WTC11 (cell line): ENCODE results near the gene FAM50B. TPM values are rescaled to one million over a fixed set of nuclear protein-coding genes. Genes with fewer than 3 reads are reported as not detected.

Experiments
- ATAC-seq: fragments of 200-7000 bp; cut with Tn5 transposase; 2 replicates; pipeline ENCODE4 v1.10.0; 2021; ENCODE audit warnings: mild to moderate bottlenecking, moderate library complexity
- CTCF ChIA-PET: fragments of 300-600 bp; sonication (Branson Sonifier 250); formaldehyde crosslinking; loops from one replicate; lab custom pipeline; 2021; ENCODE audit warnings: antibody characterized with exemption; lab: Charles Lee
- POLR2A ChIA-PET: fragments of 350-600 bp; sonication (Branson Sonifier 250); formaldehyde crosslinking; loops from one replicate; lab custom pipeline; 2021; ENCODE audit warnings: antibody characterized with exemption; lab: Charles Lee
- DNase-seq: peaks from one replicate; pipeline ENCODE4 v3.0.0; 2021; ENCODE audit warnings: low spot score
- H3K27ac Mint-ChIP-seq: 2 replicates; pipeline ENCODE4 v1.8.0; 2021; ENCODE audit warnings: mixed read lengths
- H3K27me3 Mint-ChIP-seq: 2 replicates; pipeline ENCODE4 v1.8.0; 2021; ENCODE audit warnings: low read depth, mild to moderate bottlenecking, moderate library complexity, mixed read lengths
- H3K36me3 Mint-ChIP-seq: 2 replicates; pipeline ENCODE4 v1.8.0; 2021; ENCODE audit warnings: mixed read lengths
- H3K4me1 Mint-ChIP-seq: 2 replicates; pipeline ENCODE4 v1.8.0; 2022; ENCODE audit warnings: mixed read lengths
- H3K4me3 Mint-ChIP-seq: 2 replicates; pipeline ENCODE4 v1.8.0; 2021; ENCODE audit warnings: mild to moderate bottlenecking, moderate library complexity, mixed read lengths
- H3K9me3 Mint-ChIP-seq: 2 replicates; pipeline ENCODE4 v1.8.0; 2021; ENCODE audit warnings: mixed read lengths
- ESRRA ChIP-seq: sonication (generic); formaldehyde crosslinking; IDR thresholded peaks from 2 replicates; pipeline ENCODE4 v1.8.1; 2022; ENCODE audit warnings: mild to moderate bottlenecking, missing genetic modification reagents, borderline replicate concordance
- GABPB1 ChIP-seq: sonication (generic); formaldehyde crosslinking; IDR thresholded peaks from 2 replicates; pipeline ENCODE4 v1.8.1; 2023; ENCODE audit warnings: mild to moderate bottlenecking, missing genetic modification reagents
- NR1H2 ChIP-seq: sonication (generic); formaldehyde crosslinking; IDR thresholded peaks from 2 replicates; pipeline ENCODE4 v1.9.0; 2021; ENCODE audit warnings: mild to moderate bottlenecking, moderate library complexity, missing genetic modification reagents
- NR2C2 ChIP-seq: sonication (generic); formaldehyde crosslinking; IDR thresholded peaks from 2 replicates; pipeline ENCODE4 v1.8.0; 2022; ENCODE audit warnings: mild to moderate bottlenecking, missing genetic modification reagents
- ZBTB21 ChIP-seq: sonication (generic); formaldehyde crosslinking; IDR thresholded peaks from 2 replicates; pipeline ENCODE4 v1.8.1; 2023; ENCODE audit warnings: mild to moderate bottlenecking, missing genetic modification reagents, borderline replicate concordance
- total RNA-seq: library from RNA; stranded (reverse); gene quantifications from 3 replicates; pipeline ENCODE4 v1.2.3, GENCODE V29; 2021
- TF ChIP-seq, protein P1 (sequence below): sonication (generic); formaldehyde crosslinking; IDR thresholded peaks from 2 replicates; pipeline ENCODE4 v1.8.1; 2023; ENCODE audit warnings: mild to moderate bottlenecking, moderate library complexity, missing genetic modification reagents
- TF ChIP-seq, protein P2 (sequence below): sonication (generic); formaldehyde crosslinking; IDR thresholded peaks from 2 replicates; pipeline ENCODE4 v1.8.1; 2023; ENCODE audit warnings: mild to moderate bottlenecking, missing genetic modification reagents, borderline replicate concordance
- TF ChIP-seq, protein P3 (sequence below): sonication (generic); formaldehyde crosslinking; conservative IDR thresholded peaks from 2 replicates; pipeline ENCODE4 v1.8.1; 2022; ENCODE audit warnings: mild to moderate bottlenecking, missing genetic modification reagents
- TF ChIP-seq, protein P4 (sequence below): sonication (generic); formaldehyde crosslinking; IDR thresholded peaks from 2 replicates; pipeline ENCODE4 v1.8.1; 2022; ENCODE audit warnings: missing genetic modification reagents, borderline replicate concordance
- TF ChIP-seq, protein P5 (sequence below): sonication (generic); formaldehyde crosslinking; IDR thresholded peaks from 2 replicates; pipeline ENCODE4 v1.8.0; 2022; ENCODE audit warnings: mild to moderate bottlenecking, missing genetic modification reagents
- TF ChIP-seq, protein P6 (sequence below): sonication (generic); formaldehyde crosslinking; IDR thresholded peaks from 2 replicates; pipeline ENCODE4 v1.8.0; 2022; ENCODE audit warnings: mild to moderate bottlenecking, missing genetic modification reagents
- TF ChIP-seq, protein P7 (sequence below): fragments of 250-450 bp; sonication (Bioruptor Pico); IDR thresholded peaks from 2 replicates; pipeline ENCODE4 v2.1.2; 2022; ENCODE audit warnings: mild to moderate bottlenecking, moderate library complexity
- TF ChIP-seq, protein P8 (sequence below): fragments of 250-450 bp; sonication (Bioruptor Pico); IDR thresholded peaks from 2 replicates; pipeline ENCODE4 v1.9.0; 2021; ENCODE audit warnings: mild to moderate bottlenecking, borderline replicate concordance

The FAM50B gene
- total RNA-seq, 1 experiment from 2014 or later: 2.1 TPM

DNA sequence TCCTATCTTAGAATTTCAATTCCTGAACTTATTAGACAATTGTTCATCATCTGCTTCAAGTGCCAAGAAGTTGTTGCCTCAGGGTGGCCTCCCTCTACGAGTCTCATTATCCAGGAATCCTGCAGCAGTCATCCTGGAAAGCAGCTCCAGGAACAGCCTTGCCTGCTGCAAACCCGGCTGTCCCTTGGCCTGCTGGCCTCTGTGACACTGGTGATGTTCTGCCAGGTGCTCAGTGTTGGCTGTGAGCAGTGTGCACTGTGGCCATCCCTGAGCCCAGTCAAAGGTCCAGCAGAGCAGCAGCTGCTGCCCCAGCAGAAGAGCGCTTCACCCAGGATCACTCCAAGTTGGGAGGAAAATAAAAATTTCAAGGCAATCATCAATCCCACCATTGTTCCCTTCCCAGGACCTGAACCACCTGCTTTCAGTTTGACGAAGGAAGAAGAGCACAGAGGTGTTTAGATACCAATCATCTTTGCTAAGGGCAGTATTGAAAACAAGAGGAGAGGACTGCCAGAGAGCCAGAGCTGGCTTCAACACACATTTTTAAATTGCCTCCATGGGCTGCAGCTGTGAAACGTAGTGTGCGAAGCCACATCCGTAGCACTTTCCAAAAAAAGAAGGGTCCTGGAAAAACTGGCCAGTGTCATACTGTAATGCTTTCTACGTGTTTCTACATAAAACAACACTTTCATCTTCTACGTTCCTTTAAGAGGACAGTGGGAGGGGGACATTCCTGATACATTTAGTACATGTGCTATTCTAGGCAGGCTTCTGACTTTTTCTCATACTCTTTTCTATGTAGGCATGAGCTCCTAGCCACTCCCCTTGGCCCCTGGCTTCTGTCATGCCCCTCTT lies 7.2 kb upstream of the FAM50B start (continued):
- TF ChIP-seq, protein P1, sequence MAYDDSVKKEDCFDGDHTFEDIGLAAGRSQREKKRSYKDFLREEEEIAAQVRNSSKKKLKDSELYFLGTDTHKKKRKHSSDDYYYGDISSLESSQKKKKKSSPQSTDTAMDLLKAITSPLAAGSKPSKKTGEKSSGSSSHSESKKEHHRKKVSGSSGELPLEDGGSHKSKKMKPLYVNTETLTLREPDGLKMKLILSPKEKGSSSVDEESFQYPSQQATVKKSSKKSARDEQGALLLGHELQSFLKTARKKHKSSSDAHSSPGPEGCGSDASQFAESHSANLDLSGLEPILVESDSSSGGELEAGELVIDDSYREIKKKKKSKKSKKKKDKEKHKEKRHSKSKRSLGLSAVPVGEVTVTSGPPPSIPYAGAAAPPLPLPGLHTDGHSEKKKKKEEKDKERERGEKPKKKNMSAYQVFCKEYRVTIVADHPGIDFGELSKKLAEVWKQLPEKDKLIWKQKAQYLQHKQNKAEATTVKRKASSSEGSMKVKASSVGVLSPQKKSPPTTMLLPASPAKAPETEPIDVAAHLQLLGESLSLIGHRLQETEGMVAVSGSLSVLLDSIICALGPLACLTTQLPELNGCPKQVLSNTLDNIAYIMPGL: no peak
- TF ChIP-seq GABPB1: no peak
- TF ChIP-seq, protein P2, sequence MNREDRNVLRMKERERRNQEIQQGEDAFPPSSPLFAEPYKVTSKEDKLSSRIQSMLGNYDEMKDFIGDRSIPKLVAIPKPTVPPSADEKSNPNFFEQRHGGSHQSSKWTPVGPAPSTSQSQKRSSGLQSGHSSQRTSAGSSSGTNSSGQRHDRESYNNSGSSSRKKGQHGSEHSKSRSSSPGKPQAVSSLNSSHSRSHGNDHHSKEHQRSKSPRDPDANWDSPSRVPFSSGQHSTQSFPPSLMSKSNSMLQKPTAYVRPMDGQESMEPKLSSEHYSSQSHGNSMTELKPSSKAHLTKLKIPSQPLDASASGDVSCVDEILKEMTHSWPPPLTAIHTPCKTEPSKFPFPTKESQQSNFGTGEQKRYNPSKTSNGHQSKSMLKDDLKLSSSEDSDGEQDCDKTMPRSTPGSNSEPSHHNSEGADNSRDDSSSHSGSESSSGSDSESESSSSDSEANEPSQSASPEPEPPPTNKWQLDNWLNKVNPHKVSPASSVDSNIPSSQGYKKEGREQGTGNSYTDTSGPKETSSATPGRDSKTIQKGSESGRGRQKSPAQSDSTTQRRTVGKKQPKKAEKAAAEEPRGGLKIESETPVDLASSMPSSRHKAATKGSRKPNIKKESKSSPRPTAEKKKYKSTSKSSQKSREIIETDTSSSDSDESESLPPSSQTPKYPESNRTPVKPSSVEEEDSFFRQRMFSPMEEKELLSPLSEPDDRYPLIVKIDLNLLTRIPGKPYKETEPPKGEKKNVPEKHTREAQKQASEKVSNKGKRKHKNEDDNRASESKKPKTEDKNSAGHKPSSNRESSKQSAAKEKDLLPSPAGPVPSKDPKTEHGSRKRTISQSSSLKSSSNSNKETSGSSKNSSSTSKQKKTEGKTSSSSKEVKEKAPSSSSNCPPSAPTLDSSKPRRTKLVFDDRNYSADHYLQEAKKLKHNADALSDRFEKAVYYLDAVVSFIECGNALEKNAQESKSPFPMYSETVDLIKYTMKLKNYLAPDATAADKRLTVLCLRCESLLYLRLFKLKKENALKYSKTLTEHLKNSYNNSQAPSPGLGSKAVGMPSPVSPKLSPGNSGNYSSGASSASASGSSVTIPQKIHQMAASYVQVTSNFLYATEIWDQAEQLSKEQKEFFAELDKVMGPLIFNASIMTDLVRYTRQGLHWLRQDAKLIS: no peak
- TF ChIP-seq, protein P3, sequence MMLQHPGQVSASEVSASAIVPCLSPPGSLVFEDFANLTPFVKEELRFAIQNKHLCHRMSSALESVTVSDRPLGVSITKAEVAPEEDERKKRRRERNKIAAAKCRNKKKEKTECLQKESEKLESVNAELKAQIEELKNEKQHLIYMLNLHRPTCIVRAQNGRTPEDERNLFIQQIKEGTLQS (CRISPR knock-in tag): no peak

DNA sequence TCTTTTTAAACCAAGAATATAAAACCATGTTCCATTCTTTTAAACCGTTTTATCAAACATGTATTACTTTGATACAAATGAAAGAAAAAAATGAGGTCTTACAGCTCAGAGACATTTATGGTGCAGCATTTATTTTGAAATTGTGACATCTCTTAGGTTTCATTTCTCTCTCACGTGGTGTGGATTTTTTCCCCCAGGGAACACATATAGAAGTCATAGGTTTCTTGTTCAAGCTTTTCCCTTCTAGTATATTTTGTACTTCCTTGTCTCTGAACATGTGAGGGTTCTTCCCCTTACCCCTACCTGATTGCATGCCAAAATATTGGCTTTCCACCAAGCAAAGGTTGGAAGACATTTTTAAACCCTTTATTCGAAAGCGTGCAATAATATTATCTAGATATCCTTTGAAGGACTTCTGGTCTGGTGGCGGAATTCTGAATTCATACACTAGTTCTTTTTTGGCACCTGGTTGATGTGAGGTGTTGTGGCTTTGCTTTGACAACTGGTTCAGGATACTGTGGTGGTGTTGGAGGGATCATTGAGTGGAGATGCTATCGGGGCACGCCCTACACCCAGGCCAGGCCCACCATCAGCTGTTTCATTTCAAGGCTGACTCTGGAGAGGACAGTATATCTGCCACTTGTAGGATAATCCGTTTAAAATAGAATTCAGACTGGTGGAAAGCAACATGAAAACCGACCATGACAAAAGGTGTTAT lies 5.6 kb upstream of the FAM50B start:
- ATAC-seq (no peak), DNase-seq (no peak)
- H3K27ac Mint-ChIP-seq: no peak overlapping the region
- H3K27me3 Mint-ChIP-seq: peaks cover 4% of the 10 kb centered on the region
- H3K9me3 Mint-ChIP-seq: no peaks in the 10 kb centered on the region
- peaks cover 11% of the 10 kb centered on the region for H3K4me1 Mint-ChIP-seq
- no peaks in the 10 kb centered on the region for H3K36me3 Mint-ChIP-seq
- ChIA-PET POLR2A (no interaction called here), CTCF (interaction anchor here (2.0 kb wide), 1 partner anchor 90 kb away, joined by 8 read pairs; no protein-coding TSS in a partner anchor)
- no peak overlapping the region for H3K4me3 Mint-ChIP-seq
- TF ChIP-seq NR2C2 (CRISPR knock-in tag) (no peak), NR1H2 (CRISPR knock-in tag) (no peak), ZBTB21 (CRISPR knock-in tag) (no peak), ESRRA (CRISPR knock-in tag) (no peak)
- TF ChIP-seq, protein P1: no peak
- TF ChIP-seq, protein P4, sequence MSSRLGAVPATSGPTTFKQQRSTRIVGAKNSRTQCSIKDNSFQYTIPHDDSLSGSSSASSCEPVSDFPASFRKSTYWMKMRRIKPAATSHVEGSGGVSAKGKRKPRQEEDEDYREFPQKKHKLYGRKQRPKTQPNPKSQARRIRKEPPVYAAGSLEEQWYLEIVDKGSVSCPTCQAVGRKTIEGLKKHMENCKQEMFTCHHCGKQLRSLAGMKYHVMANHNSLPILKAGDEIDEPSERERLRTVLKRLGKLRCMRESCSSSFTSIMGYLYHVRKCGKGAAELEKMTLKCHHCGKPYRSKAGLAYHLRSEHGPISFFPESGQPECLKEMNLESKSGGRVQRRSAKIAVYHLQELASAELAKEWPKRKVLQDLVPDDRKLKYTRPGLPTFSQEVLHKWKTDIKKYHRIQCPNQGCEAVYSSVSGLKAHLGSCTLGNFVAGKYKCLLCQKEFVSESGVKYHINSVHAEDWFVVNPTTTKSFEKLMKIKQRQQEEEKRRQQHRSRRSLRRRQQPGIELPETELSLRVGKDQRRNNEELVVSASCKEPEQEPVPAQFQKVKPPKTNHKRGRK: no peak
- TF ChIP-seq, protein P5, sequence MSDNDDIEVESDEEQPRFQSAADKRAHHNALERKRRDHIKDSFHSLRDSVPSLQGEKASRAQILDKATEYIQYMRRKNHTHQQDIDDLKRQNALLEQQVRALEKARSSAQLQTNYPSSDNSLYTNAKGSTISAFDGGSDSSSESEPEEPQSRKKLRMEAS (CRISPR knock-in tag): no peak
- TF ChIP-seq, protein P3 (CRISPR knock-in tag): no peak
- TF ChIP-seq, protein P6, sequence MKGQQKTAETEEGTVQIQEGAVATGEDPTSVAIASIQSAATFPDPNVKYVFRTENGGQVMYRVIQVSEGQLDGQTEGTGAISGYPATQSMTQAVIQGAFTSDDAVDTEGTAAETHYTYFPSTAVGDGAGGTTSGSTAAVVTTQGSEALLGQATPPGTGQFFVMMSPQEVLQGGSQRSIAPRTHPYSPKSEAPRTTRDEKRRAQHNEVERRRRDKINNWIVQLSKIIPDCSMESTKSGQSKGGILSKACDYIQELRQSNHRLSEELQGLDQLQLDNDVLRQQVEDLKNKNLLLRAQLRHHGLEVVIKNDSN (CRISPR knock-in tag): no peak
- TF ChIP-seq, protein P7, sequence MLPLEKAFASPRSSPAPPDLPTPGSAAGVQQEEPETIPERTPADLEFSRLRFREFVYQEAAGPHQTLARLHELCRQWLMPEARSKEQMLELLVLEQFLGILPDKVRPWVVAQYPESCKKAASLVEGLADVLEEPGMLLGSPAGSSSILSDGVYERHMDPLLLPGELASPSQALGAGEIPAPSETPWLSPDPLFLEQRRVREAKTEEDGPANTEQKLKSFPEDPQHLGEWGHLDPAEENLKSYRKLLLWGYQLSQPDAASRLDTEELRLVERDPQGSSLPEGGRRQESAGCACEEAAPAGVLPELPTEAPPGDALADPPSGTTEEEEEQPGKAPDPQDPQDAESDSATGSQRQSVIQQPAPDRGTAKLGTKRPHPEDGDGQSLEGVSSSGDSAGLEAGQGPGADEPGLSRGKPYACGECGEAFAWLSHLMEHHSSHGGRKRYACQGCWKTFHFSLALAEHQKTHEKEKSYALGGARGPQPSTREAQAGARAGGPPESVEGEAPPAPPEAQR: no peak
- TF ChIP-seq, protein P8, sequence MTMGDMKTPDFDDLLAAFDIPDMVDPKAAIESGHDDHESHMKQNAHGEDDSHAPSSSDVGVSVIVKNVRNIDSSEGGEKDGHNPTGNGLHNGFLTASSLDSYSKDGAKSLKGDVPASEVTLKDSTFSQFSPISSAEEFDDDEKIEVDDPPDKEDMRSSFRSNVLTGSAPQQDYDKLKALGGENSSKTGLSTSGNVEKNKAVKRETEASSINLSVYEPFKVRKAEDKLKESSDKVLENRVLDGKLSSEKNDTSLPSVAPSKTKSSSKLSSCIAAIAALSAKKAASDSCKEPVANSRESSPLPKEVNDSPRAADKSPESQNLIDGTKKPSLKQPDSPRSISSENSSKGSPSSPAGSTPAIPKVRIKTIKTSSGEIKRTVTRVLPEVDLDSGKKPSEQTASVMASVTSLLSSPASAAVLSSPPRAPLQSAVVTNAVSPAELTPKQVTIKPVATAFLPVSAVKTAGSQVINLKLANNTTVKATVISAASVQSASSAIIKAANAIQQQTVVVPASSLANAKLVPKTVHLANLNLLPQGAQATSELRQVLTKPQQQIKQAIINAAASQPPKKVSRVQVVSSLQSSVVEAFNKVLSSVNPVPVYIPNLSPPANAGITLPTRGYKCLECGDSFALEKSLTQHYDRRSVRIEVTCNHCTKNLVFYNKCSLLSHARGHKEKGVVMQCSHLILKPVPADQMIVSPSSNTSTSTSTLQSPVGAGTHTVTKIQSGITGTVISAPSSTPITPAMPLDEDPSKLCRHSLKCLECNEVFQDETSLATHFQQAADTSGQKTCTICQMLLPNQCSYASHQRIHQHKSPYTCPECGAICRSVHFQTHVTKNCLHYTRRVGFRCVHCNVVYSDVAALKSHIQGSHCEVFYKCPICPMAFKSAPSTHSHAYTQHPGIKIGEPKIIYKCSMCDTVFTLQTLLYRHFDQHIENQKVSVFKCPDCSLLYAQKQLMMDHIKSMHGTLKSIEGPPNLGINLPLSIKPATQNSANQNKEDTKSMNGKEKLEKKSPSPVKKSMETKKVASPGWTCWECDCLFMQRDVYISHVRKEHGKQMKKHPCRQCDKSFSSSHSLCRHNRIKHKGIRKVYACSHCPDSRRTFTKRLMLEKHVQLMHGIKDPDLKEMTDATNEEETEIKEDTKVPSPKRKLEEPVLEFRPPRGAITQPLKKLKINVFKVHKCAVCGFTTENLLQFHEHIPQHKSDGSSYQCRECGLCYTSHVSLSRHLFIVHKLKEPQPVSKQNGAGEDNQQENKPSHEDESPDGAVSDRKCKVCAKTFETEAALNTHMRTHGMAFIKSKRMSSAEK (CRISPR knock-in tag): no peak
